EH (cell line): ENCODE data around the gene TRAPPC12.
"Not testable (repeated sequence)": the region's sequence is repeated elsewhere in the genome, so short reads cannot be mapped to it uniquely, and the experiment has no call there.

Experiments
- DNase-seq: peaks from one replicate; pipeline ENCODE4 v3.0.0-alpha.2; 2015; ENCODE audit warnings: low read depth

TRAPPC12 gene

GRCh38 chr2:3369340-3370181, 9.9 kb upstream of the TRAPPC12 start:
- not testable (repeated sequence) for DNase-seq

- no peak for DNase-seq
Measured at GRCh38 chr2:3376821-3377220, 2.7 kb upstream of the TRAPPC12 start.

DNA sequence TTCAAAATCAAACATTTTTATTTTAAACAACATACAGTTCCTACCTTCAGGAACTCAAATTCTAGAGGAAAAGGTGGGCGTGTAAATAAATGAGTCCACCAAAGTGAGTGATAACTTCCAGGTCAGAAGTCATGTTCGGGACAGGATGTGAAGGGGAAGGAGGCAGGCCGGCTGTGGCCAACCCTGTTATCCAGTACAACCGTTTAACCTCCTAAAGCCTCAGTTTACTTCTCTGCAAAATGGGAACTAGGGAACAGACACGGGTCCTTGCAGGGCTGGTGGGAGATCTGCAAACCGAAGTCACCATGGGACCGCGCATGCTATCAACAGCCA, 2.2 kb upstream of the TRAPPC12 start:
- DNase-seq: peak; percentile 65

- peak; percentile 98 for DNase-seq
Measured at GRCh38 chr2:3377612-3378432, 1.7 kb upstream of the TRAPPC12 start, which contains the start of gene EIPR1. EIPR1 (minus strand) TSS chr2:3377818; CDS start chr2:3377689, 129 bp downstream.

GRCh38 chr2:3379339-3379646, 201 bp upstream of the TRAPPC12 start:
- DNase-seq: no peak

GRCh38 chr2:3386448-3386958, 7.0 kb downstream of the TRAPPC12 start:
- DNase-seq: peak; percentile 39

DNA sequence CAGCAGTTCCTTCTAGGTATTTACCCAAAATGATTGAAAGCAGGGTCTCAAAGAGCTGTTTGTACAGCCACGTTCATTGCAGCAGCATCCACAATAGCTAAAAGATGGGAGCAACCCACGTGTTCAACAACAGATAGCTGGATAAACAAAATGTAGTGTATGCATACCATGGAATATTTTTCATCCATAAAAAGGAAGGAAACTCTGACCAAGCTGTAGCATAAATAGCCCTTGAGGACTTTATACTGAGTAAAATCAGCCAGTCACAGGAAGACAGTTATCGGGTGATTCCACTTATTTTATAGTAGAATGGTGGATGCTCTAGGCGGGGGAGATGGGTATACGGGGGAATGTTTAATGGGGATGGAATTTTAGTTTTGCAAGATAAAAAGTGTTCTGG, 7.5 kb downstream of the TRAPPC12 start:
- DNase-seq: peak; percentile 7

- DNase-seq: no peak
Measured at GRCh38 chr2:3387644-3388411, 8.3 kb downstream of the TRAPPC12 start.

- no peak for DNase-seq
Measured at GRCh38 chr2:3388412-3388738, 8.9 kb downstream of the TRAPPC12 start.

GRCh38 chr2:3389193-3389592, 9.7 kb downstream of the TRAPPC12 start:
- DNase-seq: no peak

DNA sequence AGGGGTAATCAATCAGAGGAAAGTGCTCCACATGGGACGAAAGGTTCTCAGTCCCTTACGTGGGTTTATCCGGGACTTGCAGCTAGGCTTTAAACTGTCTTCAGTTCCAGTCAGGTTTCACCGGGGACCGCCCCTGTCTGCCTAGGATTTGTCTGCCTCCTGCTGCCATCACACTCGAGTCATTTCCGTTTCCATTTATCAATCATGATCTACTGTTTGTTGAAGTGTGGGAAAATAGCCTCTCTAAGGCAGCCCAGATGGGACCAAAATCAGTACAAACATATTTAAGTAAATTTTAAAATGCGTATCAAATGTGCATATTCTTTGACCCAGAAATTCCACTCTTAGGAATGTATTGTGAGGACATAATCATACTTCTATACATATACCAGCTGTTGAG, 10.5 kb downstream of the TRAPPC12 start:
- DNase-seq: no peak

- no peak for DNase-seq
Measured at GRCh38 chr2:3392216-3392615, 12.7 kb downstream of the TRAPPC12 start.

GRCh38 chr2:3396920-3397559, 17.5 kb downstream of the TRAPPC12 start:
- DNase-seq: no peak

- no peak for DNase-seq
Measured at GRCh38 chr2:3398857-3399256, 19.4 kb downstream of the TRAPPC12 start.

GRCh38 chr2:3399381-3399780, 19.9 kb downstream of the TRAPPC12 start:
- DNase-seq: no peak

DNA sequence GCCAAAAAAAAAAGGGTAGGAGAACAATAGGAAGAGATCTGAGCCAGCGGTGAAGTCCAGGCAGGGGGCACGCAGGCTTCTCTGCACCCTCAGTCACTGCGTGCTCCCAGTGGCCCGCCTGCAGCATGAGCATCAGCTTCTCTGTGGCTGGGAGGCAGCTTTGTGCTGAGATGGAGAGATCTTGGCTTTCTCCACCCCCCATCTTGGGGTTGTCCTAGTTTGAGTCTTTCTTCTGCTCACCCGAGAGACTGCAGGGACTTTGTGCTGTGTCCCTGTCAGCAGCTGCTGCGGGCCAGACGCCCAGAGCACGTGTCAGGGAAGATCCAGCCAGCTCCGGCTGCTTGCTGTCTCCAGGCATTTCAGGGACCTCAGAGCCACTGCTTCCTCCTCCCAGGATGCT, 20.3 kb downstream of the TRAPPC12 start:
- no peak for DNase-seq

DNA sequence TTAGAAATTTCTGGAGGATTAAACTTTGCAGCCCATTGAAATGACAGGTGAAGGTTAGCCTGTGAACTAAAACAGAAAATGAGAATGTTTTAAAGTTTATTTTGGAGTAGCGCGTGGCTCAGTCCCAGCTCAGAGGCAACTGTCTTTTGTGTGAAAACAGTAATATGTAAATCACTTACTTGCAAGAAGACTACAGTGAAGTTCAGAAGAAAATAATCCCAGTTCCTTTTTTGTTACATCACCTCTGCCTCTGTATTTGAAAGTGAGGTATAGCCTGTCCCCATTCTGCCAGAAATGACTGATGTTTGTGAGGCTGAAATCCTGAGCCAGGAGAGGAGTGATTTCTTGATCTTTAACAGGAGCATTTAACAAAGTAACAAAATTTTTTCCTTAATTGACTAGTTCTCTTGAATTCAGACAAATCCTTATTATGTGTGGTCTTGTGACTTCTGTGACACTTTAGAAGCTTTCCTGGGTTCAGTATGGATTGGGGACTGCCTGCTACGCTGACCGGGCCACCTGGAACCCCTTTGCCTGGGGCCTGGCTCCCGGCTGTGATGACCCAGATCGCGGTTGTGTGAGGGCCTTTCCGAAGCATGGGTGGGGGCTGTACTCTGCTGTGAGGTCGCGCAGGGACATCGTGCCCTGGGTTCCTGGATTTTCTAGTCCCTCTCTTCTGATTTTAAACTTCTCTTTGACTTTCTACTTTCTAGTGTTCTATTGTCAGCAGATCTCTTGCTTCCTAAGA, 24.3 kb downstream of the TRAPPC12 start:
- no peak for DNase-seq

- no peak for DNase-seq
Measured at GRCh38 chr2:3404349-3404894, 24.9 kb downstream of the TRAPPC12 start.

DNA sequence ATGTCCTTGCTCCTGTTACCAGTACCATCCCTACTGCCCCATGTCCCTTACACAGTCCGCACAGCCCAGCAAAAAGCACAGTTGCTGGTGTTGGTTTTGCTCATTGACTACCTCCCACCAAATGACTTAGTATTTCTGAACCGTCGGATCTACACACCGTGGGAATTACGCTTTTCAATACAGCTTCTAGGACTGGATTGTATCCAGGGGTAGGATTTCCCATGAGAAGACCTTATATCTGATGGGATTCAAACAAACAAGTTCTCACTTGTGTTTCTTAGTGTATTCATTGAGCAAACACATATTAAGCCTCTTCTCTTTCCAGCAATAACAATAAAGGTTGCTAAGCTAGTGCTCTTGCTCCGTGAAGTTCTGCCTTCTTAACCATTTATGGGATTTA, 25.8 kb downstream of the TRAPPC12 start:
- no peak for DNase-seq

DNA sequence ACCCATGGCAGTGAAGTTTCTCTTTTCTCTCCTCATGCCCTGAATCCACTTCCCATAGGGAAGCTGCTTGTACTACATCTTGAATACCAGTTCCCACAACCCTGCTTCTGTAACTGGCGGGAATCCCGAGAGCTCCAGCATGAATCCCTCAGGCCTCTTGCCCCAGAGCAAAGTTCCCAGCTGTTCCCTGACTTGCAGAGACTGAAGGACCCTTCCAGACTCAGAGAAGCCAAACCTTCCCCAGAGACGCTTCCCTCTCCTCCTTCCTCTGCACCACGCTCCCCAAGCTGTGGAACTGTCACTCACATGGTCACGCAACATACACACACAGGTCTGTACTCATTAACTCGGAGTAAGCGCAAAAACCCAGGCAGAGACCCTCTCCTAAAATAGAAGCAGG, 26.4 kb downstream of the TRAPPC12 start:
- no peak for DNase-seq

GRCh38 chr2:3406501-3406900, 27.0 kb downstream of the TRAPPC12 start:
- DNase-seq: no peak
